CD4-positive, alpha-beta T cell treated with Interferon alpha-2 for 1 hour (primary cell): ENCODE measurements around the gene ZBED4.

Experiments
- DNase-seq, 2 donors: peaks; one replicate each; pipeline ENCODE4 v3.0.0-alpha.2; 2020 to 2022

ZBED4 gene

DNA sequence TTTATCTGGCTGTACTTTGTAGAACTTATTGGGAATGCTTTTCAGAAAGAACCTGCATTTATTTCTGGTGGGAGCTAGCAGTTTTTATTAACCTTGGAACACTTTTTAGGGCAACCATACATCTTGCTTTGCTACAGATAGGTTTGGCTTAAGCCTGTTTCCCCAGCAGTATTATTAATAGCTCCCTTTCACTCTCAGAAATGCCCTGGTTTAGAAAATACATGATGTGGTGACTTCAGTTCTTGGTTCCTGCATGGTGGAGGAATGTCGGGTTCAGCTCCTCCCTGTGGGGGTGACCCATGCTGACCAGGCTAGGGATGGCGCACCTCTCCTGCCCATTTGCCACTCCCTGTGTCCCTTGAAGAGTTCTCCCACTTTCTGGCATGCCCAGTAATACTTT lies 28.2 kb downstream of the ZBED4 start:
- no peak for DNase-seq

GRCh38 chr22:49882519-49883293 lies 29.1 kb downstream of the ZBED4 start:
- DNase-seq, result no peak

- DNase-seq, result no peak
These were observed 29.6 kb downstream of the ZBED4 start for GRCh38 chr22:49883294-49883640.

GRCh38 chr22:49884075-49884474 lies 30.4 kb downstream of the ZBED4 start:
- DNase-seq, result no peak

DNA sequence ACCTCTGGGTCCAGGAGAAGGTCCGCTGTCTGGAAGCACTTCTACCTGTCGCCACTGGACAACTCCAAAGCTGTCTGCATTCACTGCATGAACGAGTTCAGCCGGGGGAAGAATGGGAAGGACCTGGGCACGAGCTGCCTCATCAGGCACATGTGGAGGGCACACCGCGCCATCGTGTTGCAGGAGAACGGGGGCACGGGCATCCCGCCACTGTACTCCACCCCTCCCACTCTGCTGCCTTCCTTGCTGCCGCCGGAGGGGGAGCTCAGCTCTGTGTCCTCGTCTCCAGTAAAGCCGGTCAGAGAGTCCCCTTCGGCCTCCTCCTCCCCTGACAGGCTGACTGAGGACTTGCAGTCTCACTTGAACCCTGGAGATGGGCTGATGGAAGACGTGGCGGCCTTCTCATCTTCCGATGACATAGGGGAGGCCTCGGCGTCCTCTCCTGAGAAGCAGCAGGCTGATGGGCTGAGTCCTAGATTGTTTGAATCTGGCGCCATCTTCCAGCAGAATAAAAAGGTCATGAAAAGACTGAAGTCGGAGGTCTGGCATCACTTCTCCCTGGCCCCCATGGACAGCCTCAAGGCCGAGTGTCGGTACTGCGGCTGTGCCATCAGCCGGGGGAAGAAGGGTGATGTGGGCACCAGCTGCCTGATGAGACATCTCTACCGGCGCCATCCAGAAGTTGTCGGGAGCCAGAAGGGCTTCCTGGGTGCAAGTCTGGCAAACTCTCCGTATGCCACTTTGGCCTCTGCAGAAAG lies 31.0 kb downstream of the ZBED4 start:
- no peak for DNase-seq

GRCh38 chr22:49885281-49885680 lies 31.6 kb downstream of the ZBED4 start:
- DNase-seq, result no peak

GRCh38 chr22:49885881-49886280 lies 32.2 kb downstream of the ZBED4 start:
- no peak for DNase-seq

GRCh38 chr22:49886346-49887063 lies 32.9 kb downstream of the ZBED4 start:
- no peak for DNase-seq

DNA sequence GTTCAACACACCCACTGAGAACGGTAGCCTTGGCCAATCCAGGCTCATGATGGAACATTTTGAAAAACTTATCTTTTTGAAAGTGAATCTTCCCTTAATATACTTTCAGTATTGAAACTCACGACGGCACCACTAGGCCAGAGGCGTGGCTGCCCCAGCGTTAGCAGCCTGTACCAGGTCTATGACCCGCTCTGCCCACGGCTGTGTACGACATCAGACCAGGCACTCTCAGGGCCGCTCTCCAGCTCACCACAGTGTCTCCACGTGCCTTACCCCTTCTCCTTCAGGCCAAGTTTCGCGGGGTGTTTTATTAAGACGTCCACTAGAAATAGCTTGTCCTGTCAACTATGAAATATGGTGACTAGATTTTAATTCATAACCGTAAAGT lies 33.4 kb downstream of the ZBED4 start:
- DNase-seq, result no peak

GRCh38 chr22:49887702-49888101 lies 34.1 kb downstream of the ZBED4 start:
- DNase-seq, result no peak

DNA sequence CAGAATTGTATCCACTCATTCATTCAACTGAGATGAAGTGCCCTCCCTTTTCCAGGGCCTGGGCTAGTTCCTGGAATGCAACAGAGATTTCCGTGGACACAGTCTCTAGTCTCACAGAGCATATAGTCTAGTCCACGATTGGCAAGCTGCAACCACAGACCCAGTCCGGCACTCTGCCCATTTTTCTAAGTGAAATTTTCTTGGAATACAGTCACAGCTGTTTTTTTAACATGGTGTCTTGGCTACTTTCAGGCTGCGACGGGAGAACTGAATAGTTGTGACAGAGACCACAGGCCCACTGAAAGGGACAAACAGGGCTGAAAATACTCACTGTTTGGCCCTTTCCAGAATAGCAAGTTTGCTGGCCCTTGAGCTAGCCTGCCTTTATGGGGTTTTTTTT lies 35.4 kb downstream of the ZBED4 start:
- DNase-seq, result no peak

DNA sequence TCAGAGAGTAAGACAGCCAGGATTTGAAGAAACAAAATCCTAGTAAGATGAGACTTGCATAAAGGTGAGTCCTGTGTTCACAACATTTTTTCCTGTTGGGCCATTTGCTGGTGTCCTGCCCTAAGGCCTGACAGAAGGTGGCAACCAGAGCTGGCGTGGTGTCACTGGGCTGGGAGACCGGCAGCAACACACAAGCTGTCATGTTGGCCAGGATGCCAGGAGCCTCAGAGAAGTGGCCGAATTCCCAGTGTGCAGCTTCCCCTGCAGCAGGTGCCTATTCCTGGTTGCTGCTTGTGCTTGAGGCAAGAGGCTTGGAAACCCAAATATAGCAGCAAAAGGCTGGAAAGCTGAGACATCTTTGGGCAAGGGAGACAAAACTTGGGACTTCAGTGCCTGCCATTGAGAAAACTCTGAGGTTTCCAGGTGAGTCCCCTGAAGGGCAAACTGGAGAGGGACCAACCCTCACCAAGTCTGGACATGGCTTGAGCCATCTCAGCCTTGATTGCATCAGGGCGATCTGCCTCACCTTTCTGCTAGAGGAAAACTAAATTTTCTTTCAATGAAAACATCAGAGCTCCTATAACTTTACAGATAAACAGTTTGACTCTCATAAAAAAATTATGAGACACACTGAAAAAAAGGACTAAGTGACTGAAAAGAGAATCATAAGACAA lies 38.7 kb downstream of the ZBED4 start:
- DNase-seq, result no peak

GRCh38 chr22:49893025-49893424 lies 39.4 kb downstream of the ZBED4 start:
- DNase-seq, result no peak

- DNase-seq, result no peak
These were observed 40.8 kb downstream of the ZBED4 start for GRCh38 chr22:49894322-49895054.

- DNase-seq, result no peak
These were observed 42.6 kb downstream of the ZBED4 start for GRCh38 chr22:49896201-49896600.

DNA sequence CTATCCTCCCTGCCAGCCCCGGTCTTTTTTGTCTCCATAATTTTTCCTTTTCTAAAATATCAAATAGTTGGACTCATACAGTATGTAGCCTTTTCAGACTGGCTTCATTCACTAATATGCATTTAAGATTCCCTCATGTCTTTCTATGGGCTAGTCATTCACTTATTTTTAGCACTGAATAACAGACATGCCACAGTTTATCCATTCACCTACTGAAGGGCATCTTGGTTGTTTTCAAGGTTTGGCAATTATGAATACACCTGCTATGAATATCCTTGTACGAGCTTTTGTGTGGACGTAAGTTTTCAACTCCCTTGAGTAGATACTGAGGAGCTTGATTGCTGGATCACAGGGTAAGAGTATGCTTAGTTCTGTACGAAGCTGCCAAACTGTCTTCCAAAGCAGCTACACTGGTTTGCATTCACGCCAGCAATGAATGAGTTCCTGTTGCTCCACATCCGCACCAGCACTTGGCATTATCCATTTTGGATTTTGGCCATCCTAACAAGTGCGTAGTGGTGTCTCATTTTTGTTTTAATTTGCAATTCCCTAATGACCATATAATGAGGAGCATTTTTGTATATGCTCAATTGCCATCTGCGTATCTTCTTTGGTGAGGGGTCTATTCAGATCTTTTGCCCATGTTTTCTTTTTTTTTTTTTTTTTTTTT lies 43.5 kb downstream of the ZBED4 start:
- DNase-seq, result no peak

DNA sequence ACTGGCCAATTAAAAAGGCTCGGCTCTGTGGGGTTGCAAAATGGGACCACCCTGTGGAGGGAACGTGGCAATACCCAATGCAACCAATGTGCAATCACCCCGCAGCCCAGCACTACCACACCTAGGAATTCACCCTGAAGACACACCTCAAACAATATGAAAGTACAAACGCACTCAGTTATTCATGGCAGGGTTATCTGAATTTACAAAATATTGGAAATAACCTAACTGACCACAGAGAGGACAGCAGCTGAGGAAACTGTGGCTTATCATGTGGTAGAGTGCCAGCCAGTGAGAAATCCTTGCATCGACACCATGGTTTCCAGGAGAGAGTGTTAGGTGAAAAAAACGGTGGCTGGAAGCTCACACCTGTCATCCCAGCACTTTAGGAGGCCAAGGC lies 45.9 kb downstream of the ZBED4 start:
- DNase-seq, result no peak

DNA sequence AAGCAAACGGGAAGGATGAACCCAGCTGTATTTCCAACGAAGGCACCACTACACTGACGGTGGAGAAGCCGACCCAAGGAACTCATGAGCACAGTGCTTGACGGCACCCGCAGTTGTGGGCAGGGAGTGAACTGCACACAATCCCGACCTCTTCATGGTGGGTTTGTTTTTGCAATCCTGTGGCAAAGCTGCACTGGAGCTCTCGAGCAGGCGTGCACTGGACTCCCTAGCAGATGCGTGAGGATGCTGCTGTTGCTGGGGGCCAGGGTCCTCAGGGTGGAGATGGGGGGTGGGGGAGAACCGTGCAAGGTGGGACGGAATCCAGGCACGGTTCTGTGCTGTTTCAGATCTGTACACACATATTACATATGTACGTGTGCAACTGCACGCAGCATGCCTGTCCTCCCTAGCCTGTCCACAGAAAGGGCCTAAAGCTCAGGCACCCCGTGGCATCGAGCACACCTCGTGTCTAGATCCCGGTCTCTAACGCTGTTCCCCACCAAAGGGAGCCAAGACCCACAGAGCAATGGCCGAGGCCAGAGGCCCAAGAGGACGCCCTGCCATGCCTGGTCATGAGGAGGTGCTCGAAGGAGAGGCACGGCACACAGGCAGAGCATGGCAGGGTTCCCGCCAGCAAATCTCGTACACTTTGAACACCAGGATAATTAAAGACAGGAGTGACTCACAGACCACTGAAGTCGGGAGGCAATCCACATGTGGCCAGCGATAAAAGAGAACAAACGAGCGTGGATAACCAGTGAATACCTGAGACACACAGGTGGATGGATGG lies 47.0 kb downstream of the ZBED4 start:
- DNase-seq, result no peak

GRCh38 chr22:49901457-49901856 lies 47.8 kb downstream of the ZBED4 start:
- no peak for DNase-seq

DNA sequence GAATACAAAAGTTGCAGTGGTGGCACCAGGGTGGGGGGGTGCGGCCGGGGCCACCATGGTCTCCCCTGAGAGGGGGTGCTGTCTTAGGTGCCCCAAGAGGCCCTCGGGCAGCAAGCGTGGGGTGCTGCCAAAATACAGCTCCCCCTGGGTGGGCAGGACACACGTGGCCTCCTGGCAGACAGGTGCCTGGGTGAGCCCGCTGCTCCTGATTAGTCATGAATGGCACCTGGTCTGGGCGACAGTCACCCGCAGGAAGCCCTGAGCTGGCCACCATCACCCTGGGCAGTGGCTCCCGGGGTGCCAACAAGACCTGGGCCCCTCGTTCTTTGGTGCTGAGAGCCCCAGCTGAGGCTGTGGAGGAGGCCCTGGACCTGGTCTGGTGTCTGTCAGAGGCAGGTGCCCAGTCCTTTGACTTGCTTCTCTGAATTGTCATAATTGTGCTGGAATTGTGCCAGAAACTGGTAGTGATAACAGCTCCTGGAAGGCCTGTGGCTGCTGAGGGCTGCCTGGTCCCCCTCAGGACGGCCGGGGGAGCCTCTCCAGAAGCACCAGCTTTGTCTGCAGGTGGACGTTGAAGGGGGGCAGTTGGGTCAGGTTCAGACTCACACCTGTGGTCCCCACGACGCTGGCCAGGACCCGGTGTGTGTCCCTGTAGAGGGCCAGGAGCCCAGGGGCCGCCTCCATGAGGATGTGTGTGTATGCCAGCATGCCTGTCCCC lies 49.8 kb downstream of the ZBED4 start:
- no peak for DNase-seq

- no peak for DNase-seq
These were observed 50.4 kb downstream of the ZBED4 start for GRCh38 chr22:49904040-49904369.
